HG02943 (cell line): Measurements from ENCODE around the gene ARID2.

Experiments used
- ATAC-seq: cut with Tn5 transposase; IDR thresholded peaks from one replicate; pipeline ENCODE4 v1.9.1; 2021; ENCODE audit warnings: mild to moderate bottlenecking, low read depth, moderate library complexity; ENCODE audit not compliant: unreplicated experiment

Gene ARID2, protein sequence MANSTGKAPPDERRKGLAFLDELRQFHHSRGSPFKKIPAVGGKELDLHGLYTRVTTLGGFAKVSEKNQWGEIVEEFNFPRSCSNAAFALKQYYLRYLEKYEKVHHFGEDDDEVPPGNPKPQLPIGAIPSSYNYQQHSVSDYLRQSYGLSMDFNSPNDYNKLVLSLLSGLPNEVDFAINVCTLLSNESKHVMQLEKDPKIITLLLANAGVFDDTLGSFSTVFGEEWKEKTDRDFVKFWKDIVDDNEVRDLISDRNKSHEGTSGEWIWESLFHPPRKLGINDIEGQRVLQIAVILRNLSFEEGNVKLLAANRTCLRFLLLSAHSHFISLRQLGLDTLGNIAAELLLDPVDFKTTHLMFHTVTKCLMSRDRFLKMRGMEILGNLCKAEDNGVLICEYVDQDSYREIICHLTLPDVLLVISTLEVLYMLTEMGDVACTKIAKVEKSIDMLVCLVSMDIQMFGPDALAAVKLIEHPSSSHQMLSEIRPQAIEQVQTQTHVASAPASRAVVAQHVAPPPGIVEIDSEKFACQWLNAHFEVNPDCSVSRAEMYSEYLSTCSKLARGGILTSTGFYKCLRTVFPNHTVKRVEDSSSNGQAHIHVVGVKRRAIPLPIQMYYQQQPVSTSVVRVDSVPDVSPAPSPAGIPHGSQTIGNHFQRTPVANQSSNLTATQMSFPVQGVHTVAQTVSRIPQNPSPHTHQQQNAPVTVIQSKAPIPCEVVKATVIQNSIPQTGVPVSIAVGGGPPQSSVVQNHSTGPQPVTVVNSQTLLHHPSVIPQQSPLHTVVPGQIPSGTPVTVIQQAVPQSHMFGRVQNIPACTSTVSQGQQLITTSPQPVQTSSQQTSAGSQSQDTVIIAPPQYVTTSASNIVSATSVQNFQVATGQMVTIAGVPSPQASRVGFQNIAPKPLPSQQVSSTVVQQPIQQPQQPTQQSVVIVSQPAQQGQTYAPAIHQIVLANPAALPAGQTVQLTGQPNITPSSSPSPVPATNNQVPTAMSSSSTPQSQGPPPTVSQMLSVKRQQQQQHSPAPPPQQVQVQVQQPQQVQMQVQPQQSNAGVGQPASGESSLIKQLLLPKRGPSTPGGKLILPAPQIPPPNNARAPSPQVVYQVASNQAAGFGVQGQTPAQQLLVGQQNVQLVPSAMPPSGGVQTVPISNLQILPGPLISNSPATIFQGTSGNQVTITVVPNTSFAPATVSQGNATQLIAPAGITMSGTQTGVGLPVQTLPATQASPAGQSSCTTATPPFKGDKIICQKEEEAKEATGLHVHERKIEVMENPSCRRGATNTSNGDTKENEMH (N-terminal part only)

DNA sequence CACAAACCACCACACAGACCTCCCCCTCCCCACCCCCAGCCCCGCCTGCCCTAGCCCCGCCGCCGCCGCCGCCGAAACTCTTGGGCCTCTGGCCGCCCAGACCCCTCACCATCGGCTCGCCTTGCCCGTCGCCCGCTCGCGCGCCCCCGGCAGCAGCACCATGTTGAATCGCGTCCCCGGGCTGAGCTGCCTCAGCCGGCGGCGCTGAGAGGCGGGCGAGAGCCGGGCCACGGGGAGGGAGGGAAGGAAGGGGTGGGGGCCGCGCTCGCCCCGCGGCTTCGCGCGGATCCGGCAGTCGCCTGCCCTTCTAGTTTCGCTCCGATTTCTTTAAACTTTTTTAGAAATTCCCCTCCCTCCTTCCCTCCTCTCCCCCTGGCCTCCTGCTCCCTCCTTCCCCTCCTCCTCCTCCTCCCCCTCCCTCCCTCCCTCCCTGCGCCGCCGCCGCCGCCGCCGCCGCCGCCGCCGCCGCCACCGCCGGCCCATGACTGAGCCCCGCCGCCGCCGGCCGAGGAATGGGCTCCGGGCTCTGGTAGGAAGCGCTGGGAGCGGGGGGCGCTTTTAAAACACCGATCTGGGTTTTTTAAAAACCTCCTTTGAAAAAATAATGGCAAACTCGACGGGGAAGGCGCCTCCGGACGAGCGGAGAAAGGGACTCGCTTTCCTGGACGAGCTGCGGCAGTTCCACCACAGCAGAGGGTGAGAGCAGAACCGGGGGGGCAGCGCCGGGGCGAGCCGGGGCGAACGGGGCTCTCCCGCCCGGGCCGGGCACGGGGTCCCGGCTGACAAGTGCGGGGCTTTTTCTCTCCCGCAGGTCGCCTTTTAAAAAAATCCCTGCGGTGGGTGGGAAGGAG is at the start of gene ARID2:
TSS of gene ARID2 (plus strand) at position 474 of the 851 bp plus-strand sequence. CDS start at position 605, 131 bp downstream.
- peak; percentile 11 for ATAC-seq

DNA sequence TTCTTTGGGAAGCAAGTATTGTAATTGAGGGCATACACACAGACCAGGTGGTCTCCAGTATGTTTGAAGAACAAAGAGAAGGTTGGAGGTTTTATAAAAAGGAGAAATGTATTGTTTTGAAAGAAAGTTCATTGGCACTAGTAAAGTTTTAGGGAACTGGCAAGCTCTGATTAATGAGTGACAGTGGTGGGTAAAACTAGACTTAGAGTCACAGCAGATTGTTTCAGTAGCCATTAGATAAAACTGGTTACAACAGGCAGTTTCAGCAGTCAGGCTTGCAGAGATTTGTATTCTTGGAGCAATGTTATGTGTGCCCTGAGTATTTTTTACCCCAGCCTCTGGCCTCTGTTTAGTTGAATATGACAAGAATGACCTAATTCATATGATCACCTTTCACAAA is 49.1 kb upstream of the ARID2 start:
- no peak for ATAC-seq

DNA sequence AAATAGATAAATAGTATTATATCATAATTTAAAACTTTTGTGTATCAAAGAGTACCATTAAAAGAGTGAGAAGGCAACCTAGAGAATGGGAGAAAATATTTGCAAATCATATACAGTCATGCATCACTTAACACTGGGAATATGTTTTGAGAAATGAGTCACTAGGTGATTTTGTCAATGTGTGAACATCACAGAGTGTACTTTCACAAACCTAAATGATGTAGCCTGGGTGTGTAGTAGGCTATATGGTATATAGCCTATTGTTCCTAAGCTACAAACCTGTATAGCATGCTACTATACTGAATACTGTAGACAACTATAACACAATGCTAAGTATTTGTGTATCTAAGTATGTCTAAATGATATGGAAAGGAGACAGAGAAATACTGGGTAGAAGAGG is 48.0 kb upstream of the ARID2 start:
- no peak for ATAC-seq

DNA sequence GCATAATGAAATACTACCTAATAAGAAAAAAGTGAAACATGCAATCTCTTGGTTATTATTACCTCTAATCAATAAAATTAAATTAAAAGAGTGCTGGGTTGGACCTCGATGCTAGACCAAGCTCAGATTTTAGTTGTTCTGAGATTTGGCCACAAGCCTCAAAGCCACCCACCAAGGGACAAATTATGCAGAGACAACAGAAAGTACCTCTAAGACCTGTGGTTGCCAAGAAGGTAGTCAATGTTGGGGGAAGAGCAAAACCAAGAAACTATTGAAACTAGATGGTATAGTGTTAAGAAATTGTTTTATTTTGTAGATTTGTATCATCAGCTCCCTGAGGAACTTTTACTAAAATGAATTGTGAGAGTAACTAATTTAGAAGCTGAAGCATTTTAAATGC is 43.8 kb upstream of the ARID2 start:
- no peak for ATAC-seq

DNA sequence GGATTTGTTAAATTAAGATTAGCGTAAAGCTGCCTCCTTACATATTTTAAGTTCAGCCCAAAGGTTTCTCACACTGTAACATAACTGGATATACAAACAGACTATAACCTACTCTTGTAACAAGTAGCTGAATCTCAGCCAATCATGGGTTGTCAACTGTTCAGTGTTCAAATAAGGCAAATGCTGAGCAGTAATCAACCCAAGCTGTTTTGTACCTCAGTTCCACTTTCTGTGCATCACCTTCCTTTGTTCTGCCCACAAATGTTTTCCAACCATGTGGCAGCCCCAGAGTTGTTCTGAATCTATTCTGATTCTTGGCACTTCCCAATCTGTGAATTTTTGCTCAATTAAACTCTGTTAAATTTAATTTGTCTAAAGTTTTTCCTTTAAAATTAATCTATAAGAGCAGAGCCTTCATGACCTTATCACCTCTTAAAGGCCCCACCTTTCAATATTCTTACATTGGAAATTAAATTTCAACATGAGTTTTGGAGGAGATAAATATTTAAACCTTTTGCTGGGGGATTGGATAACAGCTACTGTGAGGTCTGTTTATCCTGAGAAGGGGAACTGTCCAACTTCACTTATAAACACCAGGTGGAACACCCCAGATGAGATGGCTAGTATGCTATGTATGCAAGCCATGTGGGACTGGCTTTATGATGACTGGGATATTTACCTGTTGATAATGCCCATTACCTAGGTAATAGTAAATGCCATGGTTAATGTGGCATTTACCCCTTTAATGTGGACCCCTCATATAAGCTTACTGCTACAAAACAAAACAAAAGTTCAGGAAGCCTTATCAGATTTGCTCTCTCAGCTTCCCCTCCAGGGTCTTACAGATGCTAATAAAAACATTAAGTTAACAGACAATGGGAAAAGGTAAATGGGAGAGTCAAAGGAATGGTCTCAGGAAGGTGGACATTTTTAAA is 42.2 kb upstream of the ARID2 start:
- ATAC-seq = no peak

DNA sequence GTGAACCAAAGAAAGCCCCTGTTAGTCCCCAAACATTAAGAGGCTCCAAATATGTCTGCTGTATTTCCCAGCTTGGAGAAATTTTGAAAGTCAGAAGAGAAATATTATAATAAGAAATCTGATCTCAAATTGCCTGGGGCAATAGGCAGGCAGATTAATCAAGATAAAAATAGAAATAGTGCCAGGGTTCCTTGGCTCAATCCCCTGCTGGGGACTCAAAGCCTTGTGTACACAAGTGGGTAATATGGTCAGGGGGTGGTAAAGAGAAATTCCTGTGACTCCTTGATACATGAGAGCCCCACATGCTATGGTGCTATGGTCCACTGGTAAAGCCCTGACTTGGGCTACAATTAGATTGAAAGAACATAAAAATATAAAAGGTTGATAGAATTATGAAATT is 41.3 kb upstream of the ARID2 start:
- ATAC-seq = no peak

DNA sequence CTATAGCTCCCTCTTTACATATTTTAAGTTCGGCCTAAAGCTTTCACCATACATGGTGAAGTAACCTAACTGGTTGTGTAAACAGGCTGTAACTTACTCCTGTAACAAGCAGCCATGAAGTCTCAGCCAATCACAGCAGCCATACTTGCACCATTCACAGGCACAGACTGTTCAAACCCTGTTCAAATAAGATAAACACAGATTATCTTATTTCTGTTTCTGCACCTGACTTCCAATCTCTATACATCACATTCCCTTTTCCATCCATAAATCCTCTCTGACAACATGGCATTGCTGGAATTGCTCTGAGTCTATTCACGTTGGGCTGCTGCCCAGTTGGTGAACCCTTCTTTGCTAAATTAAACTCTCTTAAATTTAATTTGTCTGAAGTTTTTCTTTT is 34.5 kb upstream of the ARID2 start:
- no peak for ATAC-seq

DNA sequence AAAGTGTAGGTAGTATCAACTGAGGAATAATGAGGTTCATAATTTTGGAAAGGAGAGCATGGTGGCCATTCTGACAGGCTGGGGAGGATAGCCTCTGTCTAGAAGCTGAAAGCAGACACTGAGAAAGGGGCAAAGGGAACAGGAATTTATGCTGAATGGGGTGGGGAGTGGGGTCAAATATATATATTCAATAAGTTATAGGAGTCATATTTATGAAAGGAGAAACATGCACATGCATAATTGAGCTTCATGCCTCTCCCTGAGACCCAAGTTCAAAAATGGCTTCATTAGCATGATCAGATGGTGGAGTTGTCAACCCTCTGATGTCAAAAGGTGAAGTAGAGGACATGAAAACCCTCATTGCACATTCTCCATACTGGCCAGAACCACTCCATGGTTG is 33.9 kb upstream of the ARID2 start:
- no peak for ATAC-seq

DNA sequence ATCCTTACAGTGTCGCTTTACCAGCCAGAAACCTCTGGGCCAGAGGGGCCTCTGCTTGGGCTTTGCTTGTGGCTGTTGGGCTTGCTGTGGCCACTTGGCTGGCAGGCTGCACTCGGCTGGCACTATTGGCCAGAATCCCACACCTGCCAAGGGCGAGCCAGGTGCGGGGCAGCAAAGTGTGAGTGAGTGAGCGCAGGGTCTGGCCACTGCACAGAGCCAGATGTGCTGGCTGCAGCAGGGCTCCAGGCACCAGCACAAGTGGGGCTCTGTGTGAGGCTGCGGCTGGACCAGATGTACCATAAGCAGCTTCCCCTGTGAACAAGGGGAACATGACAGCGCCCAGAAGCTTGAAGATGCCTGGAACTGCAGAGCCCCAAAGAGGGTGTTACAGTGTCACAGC is 33.5 kb upstream of the ARID2 start:
- ATAC-seq = no peak

DNA sequence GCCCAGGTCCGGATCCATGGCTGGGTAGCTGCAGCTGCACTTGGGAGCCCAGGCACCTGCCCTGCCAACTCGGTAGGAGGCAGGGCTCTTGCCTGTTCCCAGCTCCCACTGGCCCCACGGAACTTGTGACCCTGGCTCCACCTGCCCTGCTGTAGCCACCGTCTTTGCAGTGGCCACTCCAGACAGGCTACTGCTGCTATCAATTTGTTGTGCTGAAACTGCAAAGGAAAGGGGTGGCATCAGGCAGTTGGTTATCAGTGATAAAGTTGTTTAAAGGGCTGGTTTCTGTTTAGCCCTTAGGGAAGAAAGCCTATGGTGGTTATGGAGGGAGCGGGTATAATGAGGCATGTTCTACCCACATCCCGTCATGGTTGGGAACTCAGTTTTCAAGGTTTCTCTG is 32.1 kb upstream of the ARID2 start:
- no peak for ATAC-seq

DNA sequence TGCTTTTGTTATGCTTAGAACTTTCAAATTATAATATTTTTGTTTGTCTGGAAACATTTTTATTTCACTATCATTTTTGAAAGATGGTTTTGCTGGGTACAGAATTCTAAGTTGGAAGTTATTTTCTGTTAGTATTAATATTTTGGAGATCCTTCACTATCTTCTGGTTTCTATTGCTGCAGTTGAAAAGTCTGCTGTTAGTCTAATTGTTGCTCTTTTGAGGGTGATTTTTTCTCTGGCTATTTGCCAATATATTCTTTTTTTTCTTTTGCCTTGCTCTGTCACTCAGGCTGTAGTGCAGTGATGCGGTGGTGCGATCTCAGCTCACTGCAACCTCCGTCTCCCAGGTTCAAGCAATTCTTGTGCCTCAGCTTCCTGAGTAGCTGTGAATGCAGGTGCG is 28.2 kb upstream of the ARID2 start:
- ATAC-seq = no peak

DNA sequence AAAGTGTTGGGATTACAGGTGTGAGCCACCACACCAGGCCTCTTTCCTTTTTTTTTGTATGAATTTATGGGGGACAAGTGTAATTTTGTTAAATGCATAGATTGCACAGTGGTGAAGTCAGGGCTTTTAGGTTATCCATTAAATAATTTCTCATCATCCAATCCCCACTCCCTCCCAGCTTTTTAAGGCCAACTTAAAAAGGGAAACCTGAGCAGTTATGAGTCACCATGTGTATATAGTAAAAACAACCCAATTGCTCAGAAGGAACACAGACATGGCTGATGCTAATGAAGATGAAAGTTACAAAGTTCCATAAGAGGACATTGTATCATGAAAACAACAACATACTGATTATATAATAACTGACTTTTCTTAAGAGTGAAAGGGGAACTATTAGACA is 25.6 kb upstream of the ARID2 start:
- no peak for ATAC-seq

DNA sequence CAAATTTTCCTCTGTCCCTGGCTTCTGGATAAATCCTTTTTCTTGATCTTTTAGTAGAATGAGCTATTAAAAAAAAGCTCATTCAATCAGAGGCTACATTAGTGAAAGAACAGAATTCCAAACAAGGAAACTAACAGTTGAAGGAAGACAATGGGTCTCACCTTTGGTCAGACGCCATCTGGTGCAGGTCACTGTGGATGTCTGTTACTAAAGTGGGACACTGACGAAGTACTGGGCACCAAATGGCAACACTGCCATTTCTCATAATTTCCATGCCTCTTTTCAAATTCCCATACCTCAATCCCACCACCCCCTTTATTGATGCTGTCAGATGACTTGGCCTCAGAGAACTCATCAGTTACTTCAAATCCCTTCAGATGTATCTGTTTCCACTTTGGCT is 24.5 kb upstream of the ARID2 start:
- no peak for ATAC-seq

DNA sequence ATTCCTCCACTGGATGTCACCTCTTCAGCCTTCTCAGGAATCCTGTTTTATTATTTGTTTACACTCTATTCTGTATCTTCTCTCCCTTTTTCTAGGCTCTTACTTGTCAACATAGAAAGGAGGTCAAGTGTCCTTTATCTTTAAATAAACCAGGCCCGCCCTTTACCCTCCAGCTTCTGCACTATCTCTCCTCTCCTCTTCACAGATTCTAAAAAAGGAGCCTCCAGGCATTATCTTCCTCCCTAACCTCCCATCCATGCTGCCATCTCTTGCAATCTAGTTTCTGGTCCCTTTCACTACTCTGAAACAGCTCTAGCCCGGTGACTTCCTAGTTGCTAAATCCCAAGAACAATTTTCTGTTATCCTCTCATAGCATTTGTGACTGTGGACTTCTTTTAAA is 24.1 kb upstream of the ARID2 start:
- ATAC-seq = no peak

DNA sequence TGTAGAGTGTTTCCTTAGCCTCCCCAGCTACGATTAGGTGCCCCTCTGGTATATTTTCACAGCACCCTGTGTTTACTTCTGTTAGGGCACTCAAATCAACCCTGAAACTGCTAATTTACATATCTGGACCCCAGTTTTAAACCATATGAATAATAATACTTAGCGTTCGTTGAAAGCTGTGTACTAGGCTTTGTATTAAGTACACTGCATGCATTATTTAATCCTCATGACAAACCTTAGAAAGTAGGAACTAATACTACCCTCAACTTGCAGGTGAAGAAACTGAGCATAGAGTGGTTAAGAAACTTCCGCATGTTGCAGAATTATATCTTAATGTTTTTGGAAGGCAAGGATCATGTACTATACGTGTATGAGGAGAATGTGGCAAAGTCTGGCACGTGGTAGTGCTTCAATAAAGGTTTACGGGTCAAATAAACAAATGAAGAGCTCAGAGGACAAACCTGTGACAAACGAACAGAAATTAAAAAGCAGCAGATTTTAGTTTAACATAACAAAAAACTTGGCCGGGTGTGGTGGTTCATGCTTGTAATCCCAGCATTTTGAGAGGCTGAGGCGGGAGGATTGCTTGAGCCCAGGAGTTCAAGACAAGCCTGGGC is 22.2 kb upstream of the ARID2 start:
- no peak for ATAC-seq

DNA sequence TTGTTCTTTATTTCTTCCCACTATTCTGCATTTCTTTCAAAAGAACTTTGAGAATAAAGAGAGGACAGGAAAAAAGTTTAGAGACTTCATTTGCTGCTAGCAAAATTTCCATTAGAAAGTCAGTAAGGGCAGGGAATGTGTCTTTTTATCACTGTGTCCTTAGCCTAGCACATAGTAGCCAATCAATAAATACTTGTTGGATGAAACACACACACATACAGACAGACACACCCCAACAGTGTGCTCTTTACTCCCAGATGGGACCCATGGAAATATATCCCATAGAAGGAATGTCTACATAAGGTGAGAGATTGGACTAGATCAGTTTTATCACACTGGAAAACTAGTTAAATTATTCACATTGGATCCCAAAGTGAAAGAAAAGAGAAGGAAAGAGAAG is 21.1 kb upstream of the ARID2 start:
- ATAC-seq = no peak

DNA sequence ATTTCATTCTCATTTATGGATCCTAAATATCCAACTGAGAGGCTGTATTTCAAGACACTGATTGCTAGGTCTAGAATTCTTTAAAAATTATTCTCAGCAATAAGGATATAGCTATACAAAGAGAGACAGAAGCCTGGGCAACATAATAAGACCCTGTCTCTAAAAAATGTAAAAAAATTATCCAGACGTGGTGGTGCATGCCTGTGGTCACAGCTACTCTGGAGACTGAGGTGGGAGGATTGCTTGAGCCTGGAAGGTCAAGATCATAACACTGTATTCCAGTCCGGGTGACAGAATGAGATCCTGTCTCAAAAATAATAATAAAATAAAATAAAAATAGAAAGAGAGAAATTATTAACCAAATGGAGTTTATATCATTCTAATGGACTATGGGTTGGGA is 20.6 kb upstream of the ARID2 start:
- ATAC-seq = no peak

DNA sequence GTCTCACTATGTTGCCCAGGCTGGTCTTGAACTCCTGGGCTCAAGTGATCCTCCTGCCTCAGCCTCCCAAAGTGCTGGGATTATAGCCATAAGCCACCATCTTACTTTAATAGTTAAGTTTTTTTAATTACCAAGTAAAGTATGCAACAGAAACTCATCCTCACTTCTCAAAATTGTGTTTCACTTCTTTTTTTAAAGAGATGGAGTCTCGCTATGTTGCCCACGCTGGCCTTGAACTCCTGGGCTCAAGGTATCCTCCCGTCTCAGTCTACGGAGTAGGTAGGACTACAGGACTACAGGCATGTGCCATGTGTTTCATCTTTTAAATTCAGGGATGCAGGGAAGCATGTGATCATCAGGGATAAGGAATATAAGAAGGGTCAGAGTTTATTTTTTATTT is 17.2 kb upstream of the ARID2 start:
- no peak for ATAC-seq

DNA sequence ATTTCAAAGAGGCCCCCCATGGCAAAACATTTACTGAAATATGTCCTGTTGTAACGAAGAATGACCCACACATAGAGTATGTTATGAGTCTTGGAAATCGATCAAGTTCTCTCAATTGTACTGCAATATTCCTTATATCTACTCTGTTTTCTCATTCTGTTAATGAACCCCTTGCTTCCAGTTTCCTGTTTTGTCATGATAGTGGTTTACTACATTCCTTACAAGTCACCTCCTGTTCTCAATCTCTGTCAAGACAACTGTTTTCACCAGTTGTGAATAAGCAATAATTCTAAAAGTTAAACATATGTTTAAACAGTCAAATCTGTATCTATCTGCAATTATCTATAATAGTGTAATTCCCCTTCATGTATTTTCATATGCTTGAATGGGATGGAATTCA is 16.4 kb upstream of the ARID2 start:
- no peak for ATAC-seq
